DMS 273 treated with DMSO at 0.1 percent for 48 hours (cell line): ENCODE results near the gene SLC26A1.
"Not testable (repeated sequence)": the region's sequence is repeated elsewhere in the genome, so short reads cannot be mapped to it uniquely, and the experiment has no call there.

ENCODE experiments used
- DNase-seq: peaks from one replicate; lab custom pipeline; 2025; lab: John Stamatoyannopoulos, UW

Gene SLC26A1

DNA sequence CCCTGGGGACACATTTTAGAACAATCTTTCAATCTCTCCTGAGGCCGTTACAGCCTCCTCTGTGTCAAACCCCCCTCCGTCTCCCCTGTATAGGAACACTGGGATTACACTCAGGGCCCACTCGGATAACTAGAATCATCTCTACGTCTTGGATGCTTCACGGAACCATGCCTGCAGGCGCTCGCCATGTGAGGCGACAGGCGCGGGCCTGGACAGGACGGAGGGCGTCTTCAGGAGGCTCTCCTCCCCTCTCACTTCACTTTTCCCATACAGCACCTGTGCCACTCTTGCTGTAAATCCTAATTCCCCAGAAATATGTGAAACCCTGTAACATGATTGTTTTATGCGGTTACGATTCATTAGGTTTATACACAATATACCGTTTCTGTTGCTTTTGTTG is 10.4 kb downstream of the SLC26A1 start:
- DNase-seq: no peak

DNA sequence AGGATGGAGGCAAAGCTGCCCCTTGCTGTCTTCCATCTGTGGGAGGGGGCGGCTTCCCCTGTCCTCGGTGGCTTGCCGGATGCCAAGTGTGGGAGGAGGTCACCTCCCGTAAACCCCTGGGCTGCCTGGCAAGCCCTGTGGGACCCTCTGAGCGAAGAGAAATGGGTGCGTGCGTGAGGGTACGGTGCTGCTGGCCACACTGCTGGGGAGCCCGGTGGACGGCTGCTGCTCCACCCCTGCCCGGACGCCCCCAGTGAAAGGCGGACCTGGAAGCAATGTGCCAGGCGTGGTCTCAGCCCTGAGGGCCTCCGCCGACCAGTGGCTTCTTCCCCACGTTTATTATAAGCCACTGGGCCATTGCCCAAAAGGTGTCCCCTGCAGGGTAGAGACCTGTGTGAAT is 10.9 kb downstream of the SLC26A1 start:
- no peak for DNase-seq

DNA sequence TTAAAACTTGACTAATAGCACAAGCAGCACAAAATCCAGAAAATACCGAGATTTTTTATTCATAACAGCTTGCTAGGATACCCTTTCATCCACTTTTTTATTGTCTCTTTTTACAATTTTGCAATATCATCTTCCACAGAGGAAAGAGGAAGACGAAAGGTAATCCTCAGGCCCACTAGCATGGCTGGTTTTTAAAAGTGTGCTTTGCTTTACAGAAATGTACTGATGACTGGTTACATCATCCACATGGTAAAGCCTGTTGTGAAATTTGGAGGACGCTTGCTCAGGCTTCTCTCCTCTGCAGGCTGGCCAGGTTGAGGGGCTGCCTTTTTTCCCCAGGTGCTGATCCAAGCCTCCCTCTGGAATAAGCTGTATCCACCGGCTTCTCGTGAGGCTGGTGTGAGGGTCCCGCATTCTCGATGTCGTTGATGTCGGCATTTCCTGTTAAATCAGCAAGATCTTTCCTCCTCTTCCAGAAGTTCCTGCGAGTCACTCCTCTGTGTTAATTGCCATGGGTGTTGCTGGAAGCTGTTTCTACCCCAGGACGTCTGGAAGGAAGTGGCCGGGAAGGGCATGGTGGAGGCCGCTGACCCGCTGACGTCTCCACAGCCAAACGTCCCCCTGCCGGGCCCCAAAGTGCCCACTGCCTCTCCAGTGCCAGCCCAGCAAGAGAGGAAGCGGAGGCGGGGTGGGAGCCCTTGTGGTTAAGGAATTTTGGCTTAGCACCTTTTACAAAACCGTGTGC is 14.1 kb downstream of the SLC26A1 start:
- no peak for DNase-seq

DNA sequence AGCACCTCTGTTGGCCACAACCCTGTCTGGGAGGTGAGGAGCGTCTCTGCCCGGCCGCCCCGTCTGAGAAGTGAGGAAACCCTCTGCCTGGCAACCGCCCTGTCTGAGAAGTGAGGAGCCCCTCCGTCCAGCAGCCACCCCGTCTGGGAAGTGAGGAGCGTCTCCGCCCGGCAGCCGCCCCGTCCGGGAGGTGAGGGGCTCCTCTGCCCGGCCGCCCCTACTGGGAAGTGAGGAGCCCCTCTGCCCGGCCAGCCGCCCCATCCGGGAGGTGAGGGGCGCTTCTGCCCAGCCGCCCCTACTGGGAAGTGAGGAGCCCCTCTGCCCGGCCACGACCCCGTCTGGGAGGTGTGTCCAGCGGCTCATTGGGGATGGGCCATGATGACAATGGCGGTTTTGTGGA is 17.2 kb downstream of the SLC26A1 start:
- DNase-seq: not testable (repeated sequence)

DNA sequence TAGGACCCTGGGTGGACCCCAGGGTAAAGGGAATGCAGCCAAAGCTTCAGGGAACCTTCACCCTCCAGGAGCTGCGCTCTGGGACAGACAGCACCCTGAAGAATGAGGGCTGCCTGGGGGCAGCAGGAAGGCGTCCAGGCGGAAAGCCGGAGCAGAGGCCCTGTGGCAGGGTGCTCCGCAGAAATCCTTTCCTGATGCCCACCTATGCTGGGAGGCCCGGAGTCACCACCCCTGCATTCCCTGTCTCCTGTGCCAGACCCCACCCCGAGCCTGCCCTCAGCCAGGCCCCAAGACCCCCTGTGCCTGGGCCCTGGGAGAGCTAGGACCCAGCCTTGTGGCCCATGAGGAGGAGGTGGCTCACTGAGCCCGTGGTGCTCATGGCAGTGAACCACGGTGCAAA is 18.5 kb downstream of the SLC26A1 start:
- no peak for DNase-seq

- no peak for DNase-seq
These were observed 19.5 kb downstream of the SLC26A1 start, which contains the start of gene DGKQ for GRCh38 chr4:973431-974397. TSS of gene DGKQ (minus strand) at chr4:973569. CDS start at chr4:973482, 87 bp downstream.

- no peak for DNase-seq
These were observed 20.4 kb downstream of the SLC26A1 start for GRCh38 chr4:972651-973424.

- DNase-seq: no peak
These were observed 21.3 kb downstream of the SLC26A1 start for GRCh38 chr4:971666-972500.

- no peak for DNase-seq
These were observed 22.2 kb downstream of the SLC26A1 start for GRCh38 chr4:970854-971520.

DNA sequence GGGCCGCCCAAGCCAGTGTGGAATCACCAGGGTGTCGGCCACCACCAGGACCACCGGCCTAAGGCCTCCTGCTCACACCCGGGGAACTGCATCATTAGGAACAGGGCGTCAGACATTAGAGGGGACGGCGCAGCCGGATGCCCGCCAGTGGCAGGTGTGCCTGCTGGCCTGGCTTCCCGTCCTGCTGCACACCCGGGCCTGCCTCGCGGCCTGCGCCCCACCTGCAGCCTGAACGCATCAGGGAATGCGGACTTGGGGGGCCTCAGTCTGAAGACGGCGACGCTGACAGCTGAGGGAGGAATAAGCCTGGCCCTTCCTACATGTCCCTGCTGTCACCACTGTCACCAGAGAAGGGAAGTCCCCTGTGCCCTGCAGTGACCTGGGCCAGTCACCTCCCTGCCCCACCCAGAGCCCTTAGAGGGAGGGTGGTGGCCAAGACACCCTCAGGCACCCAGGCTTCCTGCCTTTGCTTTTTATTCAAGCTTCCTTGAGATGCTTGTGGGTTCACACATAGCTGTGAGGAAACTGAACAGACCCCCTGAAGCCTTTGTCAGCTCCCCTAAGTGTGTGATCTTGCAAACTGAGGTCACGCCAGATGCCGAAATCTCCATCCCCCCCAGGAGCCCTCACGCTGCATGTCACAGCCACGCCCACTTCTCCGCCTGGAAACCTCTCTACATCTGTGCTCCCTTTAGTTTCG is 23.0 kb downstream of the SLC26A1 start:
- DNase-seq: no peak

GRCh38 chr4:968621-969394 is 24.4 kb downstream of the SLC26A1 start:
- no peak for DNase-seq

GRCh38 chr4:968221-968620 is 25.0 kb downstream of the SLC26A1 start:
- no peak for DNase-seq

DNA sequence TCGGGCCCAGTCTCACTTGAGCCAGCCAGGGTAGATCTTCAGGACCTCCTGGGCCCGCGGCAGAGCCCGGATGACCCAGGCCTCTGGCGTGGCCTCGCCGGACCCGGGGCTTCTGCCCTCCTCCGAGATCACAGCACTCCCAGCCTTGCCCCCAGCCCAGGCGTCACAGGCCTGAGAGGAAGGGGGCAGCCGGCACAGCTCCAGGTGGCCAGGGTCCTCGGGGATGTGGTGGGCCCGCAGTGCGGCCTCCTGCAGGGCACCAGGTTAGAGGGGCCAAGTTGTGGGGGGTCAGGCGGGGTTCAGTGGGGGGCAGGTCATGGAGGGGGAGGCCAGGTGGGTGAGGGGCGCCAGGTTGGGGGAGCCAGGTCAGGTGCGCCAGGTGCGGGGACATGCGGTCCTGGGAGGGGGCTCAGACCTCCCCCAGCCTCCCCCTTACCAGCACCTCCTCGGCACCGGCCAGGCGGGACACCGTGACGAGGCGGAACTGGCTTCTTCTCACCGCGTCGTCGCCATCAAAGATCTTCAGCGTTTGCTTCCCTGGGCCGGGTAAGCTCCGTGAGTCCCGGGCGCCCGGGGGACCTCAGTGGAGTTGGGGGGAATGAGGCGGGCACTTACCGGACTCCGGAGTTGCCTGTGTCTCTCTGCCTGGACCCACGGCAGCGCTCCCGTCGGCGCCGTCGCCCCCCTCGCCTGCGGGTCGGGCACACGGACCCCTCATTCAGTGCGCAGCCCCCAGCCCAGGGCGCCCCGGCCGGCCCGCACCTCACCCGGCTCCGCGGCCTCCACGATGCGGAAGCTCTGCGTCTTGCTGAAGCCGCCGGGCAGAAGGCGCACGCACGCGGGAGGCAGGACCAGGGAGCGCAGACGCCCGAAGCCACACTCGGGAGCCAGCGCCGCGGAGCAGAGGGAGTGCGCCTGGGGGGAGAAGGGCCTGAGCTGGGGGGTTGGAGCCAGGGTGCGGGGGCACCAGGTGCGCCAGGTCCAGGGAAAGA is 25.8 kb downstream of the SLC26A1 start:
- DNase-seq: no peak

- no peak for DNase-seq
These were observed 26.7 kb downstream of the SLC26A1 start for GRCh38 chr4:966266-967112.

GRCh38 chr4:965766-966134 is 27.5 kb downstream of the SLC26A1 start:
- DNase-seq: no peak

- no peak for DNase-seq
These were observed 28.0 kb downstream of the SLC26A1 start for GRCh38 chr4:965048-965765.
